CD4-positive, alpha-beta T cell treated with Interleukin-10 for 1 hour (primary cell): ENCODE data around the gene NECTIN2.
"Not testable (repeated sequence)": the region's sequence is repeated elsewhere in the genome, so short reads cannot be mapped to it uniquely, and the experiment has no call there.

ENCODE experiments used
- DNase-seq: peaks from one replicate; pipeline ENCODE4 v3.0.0-alpha.2; 2020

The NECTIN2 gene

DNA sequence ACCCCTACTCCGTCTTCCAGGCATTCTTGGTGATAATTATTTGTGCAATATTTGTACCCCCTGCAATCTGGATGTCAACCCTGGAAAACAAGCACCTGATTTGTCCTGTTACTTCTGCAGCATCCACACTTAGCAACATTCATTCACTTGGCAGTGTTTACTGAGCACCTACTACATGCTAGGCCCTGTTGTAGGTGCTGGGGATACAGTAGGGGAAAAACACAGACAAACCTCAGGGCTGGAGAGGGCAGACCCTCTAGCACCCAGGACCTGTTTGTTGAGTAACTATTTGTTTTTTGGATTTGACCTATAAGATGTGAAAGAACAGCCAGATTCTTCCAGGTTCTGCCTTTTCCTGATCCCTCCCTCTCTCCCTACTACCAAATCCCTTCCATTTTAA, 9.5 kb downstream of the NECTIN2 start:
- DNase-seq: no peak

DNA sequence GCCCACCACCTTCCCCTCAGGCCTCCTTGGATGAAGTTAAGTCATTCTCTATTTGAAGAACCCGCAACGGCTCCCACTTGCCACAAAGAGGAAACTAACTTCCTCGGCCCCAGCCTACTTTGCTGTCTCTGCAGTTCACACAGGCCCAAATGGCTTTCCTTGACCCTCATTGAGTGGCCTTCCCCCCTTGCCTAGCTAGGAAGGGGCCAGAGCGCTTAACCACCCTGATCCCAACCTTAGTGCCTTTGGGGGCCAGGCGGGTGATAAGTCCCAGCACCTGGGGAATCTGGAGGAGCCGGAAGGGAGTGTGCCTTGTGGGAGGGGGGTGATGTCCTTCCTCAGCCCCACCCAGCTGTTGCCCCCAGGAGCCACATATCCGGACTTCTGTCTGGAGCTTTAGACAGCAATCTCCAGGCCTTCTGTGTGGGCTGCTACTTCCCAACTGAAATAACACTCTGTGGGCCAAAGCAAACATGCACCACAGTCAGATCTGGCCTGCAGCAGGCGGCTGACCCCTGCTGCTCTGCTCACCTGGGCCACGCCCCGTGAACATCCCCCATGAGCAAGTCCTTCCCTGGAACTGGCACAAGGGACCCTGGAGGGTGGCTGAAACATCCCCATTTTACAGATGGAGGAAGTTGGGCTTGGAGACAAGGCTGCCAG, 10.5 kb downstream of the NECTIN2 start:
- no peak for DNase-seq

- no peak for DNase-seq
Observed at GRCh38 chr19:44857837-44858236, 11.7 kb downstream of the NECTIN2 start.

GRCh38 chr19:44861576-44861975, 15.5 kb downstream of the NECTIN2 start:
- DNase-seq: not testable (repeated sequence)

GRCh38 chr19:44863990-44864389, 17.9 kb downstream of the NECTIN2 start:
- no peak for DNase-seq

- no peak for DNase-seq
Observed at GRCh38 chr19:44865196-44865767, 19.2 kb downstream of the NECTIN2 start.

GRCh38 chr19:44866664-44867063, 20.6 kb downstream of the NECTIN2 start:
- DNase-seq: no peak

DNA sequence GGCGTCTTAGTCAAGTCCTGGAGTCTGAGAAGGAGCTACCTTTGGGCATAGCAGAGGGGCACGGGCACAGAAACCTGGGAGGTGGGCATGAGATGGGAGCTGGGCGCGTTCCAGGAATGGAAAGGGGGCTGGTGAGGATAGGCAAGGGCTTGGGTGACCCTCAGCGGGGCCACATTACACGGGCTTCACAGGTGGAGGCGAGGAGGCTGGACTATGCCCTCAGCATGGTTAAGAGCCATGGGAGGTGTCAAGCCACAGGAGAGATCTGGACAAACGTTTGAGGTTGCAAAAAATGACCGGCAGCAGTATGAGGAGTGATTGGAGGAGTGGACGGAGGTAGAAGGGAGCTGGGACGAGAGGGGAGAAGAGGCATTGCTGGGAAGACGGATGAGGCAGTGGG, 21.5 kb downstream of the NECTIN2 start:
- no peak for DNase-seq

DNA sequence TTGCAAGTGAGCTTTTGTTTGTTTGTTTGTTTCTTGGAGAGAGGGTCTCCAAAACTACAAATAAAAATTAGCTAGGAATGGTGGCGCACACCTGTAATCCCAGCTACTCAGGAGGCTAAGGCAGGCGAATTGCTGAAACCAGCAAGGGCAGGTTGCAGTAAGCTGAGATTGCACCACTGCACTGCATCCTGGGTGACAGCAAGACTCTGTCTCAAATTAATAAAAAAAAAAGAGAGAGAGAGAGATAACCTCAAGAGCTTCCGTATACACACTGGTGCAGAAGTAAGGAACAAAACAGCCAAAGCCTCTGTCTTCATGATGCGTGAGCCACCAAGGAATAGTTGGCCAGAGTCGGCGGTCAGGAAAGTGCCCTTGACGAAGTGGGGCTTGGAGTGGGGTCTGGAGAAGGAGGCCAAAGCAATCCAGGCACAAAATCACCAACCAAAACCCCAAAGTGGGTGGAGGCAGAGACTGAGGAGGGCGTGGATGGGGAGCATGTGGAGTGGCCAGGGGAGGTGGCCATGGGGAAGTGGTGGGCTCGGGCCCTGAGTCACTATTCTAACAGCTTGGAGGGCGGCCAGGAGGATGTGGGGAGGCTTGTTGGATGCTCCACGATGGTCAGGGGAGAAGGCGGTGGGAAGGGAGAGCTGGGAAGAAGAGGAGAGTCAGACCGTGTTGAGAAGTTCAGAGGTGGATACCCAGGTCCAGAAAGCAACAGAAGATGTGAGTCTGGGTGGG, 23.8 kb downstream of the NECTIN2 start:
- no peak for DNase-seq

DNA sequence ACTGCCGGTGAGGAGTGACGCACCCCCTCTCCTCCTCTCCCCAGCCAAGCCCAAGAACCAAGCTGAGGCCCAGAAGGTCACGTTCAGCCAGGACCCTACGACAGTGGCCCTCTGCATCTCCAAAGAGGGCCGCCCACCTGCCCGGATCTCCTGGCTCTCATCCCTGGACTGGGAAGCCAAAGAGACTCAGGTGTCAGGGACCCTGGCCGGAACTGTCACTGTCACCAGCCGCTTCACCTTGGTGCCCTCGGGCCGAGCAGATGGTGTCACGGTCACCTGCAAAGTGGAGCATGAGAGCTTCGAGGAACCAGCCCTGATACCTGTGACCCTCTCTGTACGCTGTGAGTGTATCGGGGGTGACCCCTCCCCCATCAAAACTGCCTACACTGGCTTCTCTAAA, 25.7 kb downstream of the NECTIN2 start:
- DNase-seq: no peak

- DNase-seq: no peak
Observed at GRCh38 chr19:44872661-44873060, 26.6 kb downstream of the NECTIN2 start.

DNA sequence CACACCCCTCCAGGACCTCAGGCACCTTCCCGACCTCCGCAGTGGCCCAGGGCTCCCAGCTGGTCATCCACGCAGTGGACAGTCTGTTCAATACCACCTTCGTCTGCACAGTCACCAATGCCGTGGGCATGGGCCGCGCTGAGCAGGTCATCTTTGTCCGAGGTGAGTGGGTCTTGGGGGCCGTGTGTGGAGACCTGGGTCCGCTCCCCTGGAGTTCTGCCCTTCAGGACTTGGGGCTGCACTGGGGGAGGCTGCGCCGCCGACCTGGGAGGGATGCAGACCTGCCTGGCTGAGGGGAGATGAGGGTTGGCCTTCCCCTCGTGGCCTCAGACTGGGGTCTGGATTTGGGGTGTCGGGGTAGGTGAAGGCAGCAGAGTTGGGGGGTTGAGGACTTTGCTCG, 28.2 kb downstream of the NECTIN2 start:
- no peak for DNase-seq

GRCh38 chr19:44875666-44876451, 29.8 kb downstream of the NECTIN2 start:
- no peak for DNase-seq

DNA sequence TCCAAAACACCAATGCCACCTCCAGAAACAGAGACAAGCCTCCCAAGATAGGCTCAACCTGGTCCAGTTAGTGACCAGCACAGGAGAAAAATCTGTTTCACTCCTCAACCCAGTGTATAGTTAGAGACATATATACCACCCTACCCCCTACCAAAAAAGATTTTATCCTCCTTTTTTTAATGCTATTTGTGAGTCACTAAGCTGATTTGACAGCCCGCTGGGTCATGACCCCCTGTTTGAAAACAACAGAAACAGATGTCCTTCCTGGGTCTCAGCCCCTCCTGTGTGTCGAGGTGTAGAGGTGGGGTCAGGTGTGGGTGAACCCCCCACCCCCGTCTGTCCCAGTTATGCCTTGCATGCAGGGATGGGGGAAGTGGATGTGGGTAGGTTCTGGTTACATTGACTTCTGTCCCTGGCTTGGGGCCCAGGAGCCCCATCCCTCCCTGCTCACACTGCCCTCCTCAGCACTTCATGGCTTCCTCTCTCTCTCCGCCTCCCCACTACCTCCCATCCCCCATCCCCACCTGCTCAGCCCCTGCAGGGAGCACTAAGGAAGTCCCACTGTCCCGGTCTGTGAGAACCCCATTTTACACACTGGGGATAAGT, 30.9 kb downstream of the NECTIN2 start:
- no peak for DNase-seq

DNA sequence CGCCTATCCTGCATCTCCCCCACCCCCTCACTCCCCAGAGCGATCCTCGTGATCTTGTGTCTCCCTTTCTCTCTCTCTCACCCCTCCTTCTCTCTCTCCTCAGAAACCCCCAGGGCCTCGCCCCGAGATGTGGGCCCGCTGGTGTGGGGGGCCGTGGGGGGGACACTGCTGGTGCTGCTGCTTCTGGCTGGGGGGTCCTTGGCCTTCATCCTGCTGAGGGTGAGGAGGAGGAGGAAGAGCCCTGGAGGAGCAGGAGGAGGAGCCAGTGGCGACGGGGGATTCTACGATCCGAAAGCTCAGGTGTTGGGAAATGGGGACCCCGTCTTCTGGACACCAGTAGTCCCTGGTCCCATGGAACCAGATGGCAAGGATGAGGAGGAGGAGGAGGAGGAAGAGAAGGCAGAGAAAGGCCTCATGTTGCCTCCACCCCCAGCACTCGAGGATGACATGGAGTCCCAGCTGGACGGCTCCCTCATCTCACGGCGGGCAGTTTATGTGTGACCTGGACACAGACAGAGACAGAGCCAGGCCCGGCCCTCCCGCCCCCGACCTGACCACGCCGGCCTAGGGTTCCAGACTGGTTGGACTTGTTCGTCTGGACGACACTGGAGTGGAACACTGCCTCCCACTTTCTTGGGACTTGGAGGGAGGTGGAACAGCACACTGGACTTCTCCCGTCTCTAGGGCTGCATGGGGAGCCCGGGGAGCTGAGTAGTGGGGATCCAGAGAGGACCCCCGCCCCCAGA, 32.2 kb downstream of the NECTIN2 start:
- DNase-seq: no peak

DNA sequence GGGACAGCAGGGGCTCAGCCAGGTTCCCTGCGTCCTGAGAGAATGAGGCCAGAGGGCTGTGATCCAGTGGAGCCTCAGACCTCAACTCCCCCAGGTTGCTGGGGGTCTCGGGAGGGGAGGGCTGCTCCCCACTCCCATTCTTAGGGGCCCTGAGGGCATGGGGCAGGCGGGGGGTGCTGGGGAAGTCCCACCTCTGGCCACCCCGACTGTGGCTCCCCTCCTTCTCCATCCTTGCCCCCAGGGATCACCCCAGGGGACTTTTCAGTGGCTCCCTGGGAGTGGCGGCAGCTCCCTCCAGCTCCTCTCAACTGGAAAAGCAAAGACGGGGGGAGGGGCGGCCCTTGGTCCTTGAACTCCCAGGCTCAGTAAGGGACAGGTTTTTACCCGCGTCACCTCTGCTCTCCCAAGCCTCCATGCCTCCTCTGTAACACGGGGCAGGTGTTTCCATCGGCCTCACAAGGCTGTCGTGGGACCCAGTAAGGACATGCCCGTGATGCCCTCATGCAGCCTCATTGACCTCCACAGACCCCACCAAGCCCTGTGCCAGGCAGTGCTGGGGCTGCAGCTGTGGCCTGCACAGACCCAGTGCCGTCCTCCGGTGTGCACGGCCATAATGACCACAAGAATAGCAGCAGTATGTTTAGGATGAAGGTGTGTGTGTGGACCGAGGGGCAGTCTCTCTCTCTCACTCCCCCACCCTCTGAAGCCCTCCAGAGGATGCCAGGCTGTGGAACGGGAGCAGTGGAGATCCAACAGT, 33.4 kb downstream of the NECTIN2 start:
- DNase-seq: no peak

- no peak for DNase-seq
Observed at GRCh38 chr19:44882063-44882462, 36.0 kb downstream of the NECTIN2 start.

- DNase-seq: not testable (repeated sequence)
Observed at GRCh38 chr19:44882619-44883397, 36.7 kb downstream of the NECTIN2 start.

- no peak for DNase-seq
Observed at GRCh38 chr19:44883922-44884321, 37.8 kb downstream of the NECTIN2 start.

DNA sequence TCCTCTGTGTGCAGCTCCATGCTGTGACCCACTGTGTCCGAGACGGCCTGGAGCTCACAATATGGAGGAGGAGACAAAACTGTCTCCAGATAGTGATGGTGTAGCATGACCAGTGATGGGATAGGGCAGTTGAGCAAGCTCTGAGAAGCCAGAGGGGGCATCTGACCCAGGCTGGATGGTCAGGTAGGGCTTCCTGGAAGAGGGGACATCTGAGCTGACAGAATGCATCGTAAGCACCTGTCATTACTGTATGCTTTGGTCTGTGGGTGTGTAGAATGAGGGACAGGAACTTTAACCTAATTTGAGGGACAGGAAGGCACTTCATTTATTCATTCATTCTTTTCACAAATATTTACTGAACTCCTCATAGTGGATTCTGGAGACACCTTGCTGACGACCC, 38.5 kb downstream of the NECTIN2 start:
- DNase-seq: no peak

DNA sequence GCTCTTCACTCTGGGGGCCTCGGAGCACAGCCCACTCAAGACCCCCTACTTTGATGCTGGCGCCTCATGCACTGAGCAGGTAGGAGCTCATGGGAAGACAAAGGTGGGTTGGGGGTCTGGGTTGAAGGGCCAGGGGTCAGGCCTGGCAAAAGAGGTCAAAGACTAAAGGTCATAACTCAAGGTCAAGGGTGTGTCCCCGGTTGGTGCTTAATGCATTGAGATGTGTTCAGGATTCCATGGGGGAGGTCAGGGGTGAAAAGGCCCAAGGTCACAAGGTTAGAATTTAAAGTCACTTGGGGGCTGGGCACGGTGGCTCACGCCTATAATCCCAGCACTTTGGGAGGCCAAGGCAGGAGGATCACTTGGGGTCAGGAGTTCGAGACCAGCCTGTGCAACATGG, 40.0 kb downstream of the NECTIN2 start:
- DNase-seq: no peak
